HEK293 (cell line): ENCODE measurements around the gene LDB1.
A peak's percentile ranks its signal among the peaks of the same experiment; 100 is the strongest.

Source experiments
- KLF17 ChIP-seq: fragments of 450-650 bp; formaldehyde crosslinking; IDR thresholded peaks from 2 replicates; pipeline ENCODE4 v1.5.1; 2016; ENCODE audit warnings: missing biosample characterization, missing genetic modification characterization
- PRDM1 ChIP-seq: fragments of 450-650 bp; formaldehyde crosslinking; IDR thresholded peaks from 2 replicates; pipeline ENCODE4; 2016; ENCODE audit warnings: missing biosample characterization, missing genetic modification characterization
- SCRT2 ChIP-seq: fragments of 450-650 bp; formaldehyde crosslinking; IDR thresholded peaks from 2 replicates; pipeline ENCODE4 v1.5.1; 2016; ENCODE audit warnings: missing biosample characterization, missing genetic modification characterization
- ZBTB11 ChIP-seq: fragments of 450-650 bp; formaldehyde crosslinking; conservative IDR thresholded peaks from 2 replicates; pipeline ENCODE4 v1.5.1; 2016; ENCODE audit warnings: low read depth, missing biosample characterization, missing genetic modification characterization
- ZBTB48 ChIP-seq: fragments of 450-650 bp; formaldehyde crosslinking; IDR thresholded peaks from 2 replicates; pipeline ENCODE4 v1.5.1; 2016; ENCODE audit warnings: missing biosample characterization, missing genetic modification characterization
- ZBTB6 ChIP-seq: fragments of 450-650 bp; formaldehyde crosslinking; IDR thresholded peaks from 2 replicates; pipeline ENCODE4 v1.5.1; 2017; ENCODE audit warnings: missing biosample characterization, missing genetic modification characterization
- ZFP3 ChIP-seq: fragments of 450-650 bp; formaldehyde crosslinking; IDR thresholded peaks from 2 replicates; pipeline ENCODE4 v1.5.1; 2016; ENCODE audit warnings: low read depth, missing biosample characterization, missing genetic modification characterization
- ZNF274 ChIP-seq, 2 experiments: fragments of 200-500 bp in 1 of 2; fragments of 450-650 bp in 1 of 2; sonication (Bioruptor generic) in 1 of 2; formaldehyde crosslinking in 1 of 2; IDR thresholded peaks; 2 replicates each; pipeline versions ENCODE4 v1.5.1 to v1.6.1; 2014 to 2016; ENCODE audit warnings: borderline replicate concordance in 1 of 2, inconsistent platforms in 1 of 2, low read length in 1 of 2, missing biosample characterization in 1 of 2, missing genetic modification characterization in 1 of 2
- ZNF350 ChIP-seq: fragments of 450-650 bp; formaldehyde crosslinking; IDR thresholded peaks from 2 replicates; pipeline ENCODE4 v1.5.0; 2017; ENCODE audit warnings: missing biosample characterization, mild to moderate bottlenecking, missing genetic modification characterization
- ZNF529 ChIP-seq: fragments of 450-650 bp; formaldehyde crosslinking; IDR thresholded peaks from 2 replicates; pipeline ENCODE4 v1.5.1; 2017; ENCODE audit warnings: missing genetic modification characterization, missing biosample characterization; ENCODE audit not compliant: insufficient replicate concordance
- ZNF544 ChIP-seq: fragments of 450-650 bp; formaldehyde crosslinking; IDR thresholded peaks from 2 replicates; pipeline ENCODE4 v1.5.0; 2017; ENCODE audit warnings: missing biosample characterization, missing genetic modification characterization
- ZNF610 ChIP-seq: fragments of 450-650 bp; formaldehyde crosslinking; IDR thresholded peaks from 2 replicates; pipeline ENCODE4 v1.5.1; 2016; ENCODE audit warnings: missing biosample characterization, missing genetic modification characterization, borderline replicate concordance
- ZNF621 ChIP-seq: fragments of 450-650 bp; formaldehyde crosslinking; IDR thresholded peaks from 2 replicates; pipeline ENCODE4 v1.5.1; 2017; ENCODE audit warnings: missing biosample characterization, missing genetic modification characterization
- ZNF785 ChIP-seq: fragments of 450-650 bp; formaldehyde crosslinking; IDR thresholded peaks from 2 replicates; pipeline ENCODE4 v1.5.1; 2016; ENCODE audit warnings: missing biosample characterization, missing genetic modification characterization
- ZNF791 ChIP-seq: fragments of 450-650 bp; formaldehyde crosslinking; IDR thresholded peaks from 2 replicates; pipeline ENCODE4 v1.5.1; 2016; ENCODE audit warnings: missing biosample characterization, missing genetic modification characterization
- ZSCAN16 ChIP-seq: fragments of 450-650 bp; formaldehyde crosslinking; IDR thresholded peaks from 2 replicates; pipeline ENCODE4 v1.5.1; 2016; ENCODE audit warnings: missing biosample characterization, missing genetic modification characterization
- ZSCAN30 ChIP-seq: fragments of 450-650 bp; IDR thresholded peaks from 2 replicates; pipeline ENCODE4 v1.5.1; 2018; ENCODE audit warnings: missing biosample characterization, mild to moderate bottlenecking, missing genetic modification characterization, moderate library complexity
- TF ChIP-seq, protein P1 (sequence below): fragments of 450-650 bp; formaldehyde crosslinking; IDR thresholded peaks from 2 replicates; pipeline ENCODE4; 2016; ENCODE audit warnings: missing biosample characterization, missing genetic modification characterization
- TF ChIP-seq, protein P2 (sequence below): fragments of 450-650 bp; formaldehyde crosslinking; IDR thresholded peaks from 2 replicates; pipeline ENCODE4 v1.5.1; 2016; ENCODE audit warnings: missing biosample characterization, missing genetic modification characterization
- TF ChIP-seq, protein P3 (sequence below): fragments of 450-650 bp; formaldehyde crosslinking; IDR thresholded peaks from 2 replicates; pipeline ENCODE4 v1.5.1; 2016; ENCODE audit warnings: missing biosample characterization, missing genetic modification characterization, low read depth
- TF ChIP-seq, protein P4 (sequence below): fragments of 450-650 bp; formaldehyde crosslinking; IDR thresholded peaks from 2 replicates; pipeline ENCODE4 v1.5.1; 2016; ENCODE audit warnings: missing biosample characterization, missing genetic modification characterization, borderline replicate concordance
- TF ChIP-seq, protein P5 (sequence below): fragments of 450-650 bp; formaldehyde crosslinking; IDR thresholded peaks from 2 replicates; pipeline ENCODE4 v1.5.1; 2016; ENCODE audit warnings: missing biosample characterization, missing genetic modification characterization

The LDB1 gene

DNA sequence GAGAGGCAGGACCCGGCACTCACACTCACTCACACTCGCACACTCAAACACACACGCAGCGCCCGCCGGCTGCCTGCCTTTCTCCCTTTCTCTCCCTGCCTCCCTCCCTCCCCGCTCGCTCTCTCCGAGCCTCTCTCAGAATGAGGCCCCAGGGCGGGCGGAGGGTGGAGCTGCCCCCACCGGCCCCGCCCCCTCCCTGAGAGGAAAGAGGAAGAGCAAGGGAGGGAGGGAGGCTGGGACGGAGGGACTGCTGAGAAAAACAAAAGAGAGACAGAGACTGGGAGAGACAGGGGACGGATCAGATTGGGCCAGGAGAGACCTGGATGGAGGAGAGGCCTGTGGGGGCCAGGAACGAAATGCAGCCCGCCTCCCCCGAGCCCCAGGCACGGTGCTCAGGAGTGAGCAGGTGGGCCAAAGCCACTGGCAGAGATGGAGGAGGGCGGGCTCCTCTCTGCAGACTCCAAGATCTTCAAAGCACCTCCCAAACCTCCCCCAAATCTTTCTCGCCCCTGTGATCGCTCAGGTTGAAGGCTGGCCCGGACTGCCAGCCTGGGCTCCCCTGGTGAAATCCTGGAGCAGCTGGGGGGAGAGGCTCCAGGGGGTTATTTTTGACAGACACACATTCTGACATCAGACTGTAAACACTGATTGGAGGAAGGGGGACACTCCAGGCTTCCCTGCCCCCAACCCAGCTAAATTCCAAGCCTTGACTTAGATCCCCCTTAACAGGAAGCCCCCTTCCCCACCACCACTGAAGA lies 5.1 kb downstream of the LDB1 start (continued):
- 0 out of 2 replicates have a peak, but pooled peaks have one; percentile 66 for TF ChIP-seq KLF17 (tag by site-specific recombination)
- no peak for TF ChIP-seq ZNF350 (tag by site-specific recombination)
- TF ChIP-seq ZBTB48: peak; percentile 22; the same call in 1 of the 2 replicates
- TF ChIP-seq, protein P1, sequence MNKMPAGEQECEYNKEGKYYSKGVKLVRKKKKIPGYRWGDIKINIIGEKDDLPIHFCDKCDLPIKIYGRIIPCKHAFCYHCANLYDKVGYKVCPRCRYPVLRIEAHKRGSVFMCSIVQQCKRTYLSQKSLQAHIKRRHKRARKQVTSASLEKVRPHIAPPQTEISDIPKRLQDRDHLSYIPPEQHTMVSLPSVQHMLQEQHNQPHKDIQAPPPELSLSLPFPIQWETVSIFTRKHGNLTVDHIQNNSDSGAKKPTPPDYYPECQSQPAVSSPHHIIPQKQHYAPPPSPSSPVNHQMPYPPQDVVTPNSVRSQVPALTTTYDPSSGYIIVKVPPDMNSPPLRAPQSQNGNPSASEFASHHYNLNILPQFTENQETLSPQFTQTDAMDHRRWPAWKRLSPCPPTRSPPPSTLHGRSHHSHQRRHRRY (tag by site-specific recombination): no peak
- TF ChIP-seq, protein P2, sequence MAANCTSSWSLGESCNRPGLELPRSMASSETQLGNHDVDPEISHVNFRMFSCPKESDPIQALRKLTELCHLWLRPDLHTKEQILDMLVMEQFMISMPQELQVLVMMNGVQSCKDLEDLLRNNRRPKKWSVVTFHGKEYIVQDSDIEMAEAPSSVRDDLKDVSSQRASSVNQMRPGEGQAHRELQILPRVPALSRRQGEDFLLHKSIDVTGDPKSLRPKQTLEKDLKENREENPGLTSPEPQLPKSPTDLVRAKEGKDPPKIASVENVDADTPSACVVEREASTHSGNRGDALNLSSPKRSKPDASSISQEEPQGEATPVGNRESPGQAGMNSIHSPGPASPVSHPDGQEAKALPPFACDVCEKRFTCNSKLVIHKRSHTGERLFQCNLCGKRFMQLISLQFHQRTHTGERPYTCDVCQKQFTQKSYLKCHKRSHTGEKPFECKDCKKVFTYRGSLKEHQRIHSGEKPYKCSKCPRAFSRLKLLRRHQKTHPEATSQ (tag by site-specific recombination): no peak
- TF ChIP-seq ZSCAN30: no peak
- no peak for TF ChIP-seq ZFP3
- TF ChIP-seq ZNF274 (IDR thresholded peaks at IDR 0.05; ENCODE audit: low read length): no peak
- TF ChIP-seq ZNF274 (tag by site-specific recombination; IDR thresholded peaks at IDR 0.05; ENCODE audit: borderline replicate concordance): no peak
- TF ChIP-seq, protein P3, sequence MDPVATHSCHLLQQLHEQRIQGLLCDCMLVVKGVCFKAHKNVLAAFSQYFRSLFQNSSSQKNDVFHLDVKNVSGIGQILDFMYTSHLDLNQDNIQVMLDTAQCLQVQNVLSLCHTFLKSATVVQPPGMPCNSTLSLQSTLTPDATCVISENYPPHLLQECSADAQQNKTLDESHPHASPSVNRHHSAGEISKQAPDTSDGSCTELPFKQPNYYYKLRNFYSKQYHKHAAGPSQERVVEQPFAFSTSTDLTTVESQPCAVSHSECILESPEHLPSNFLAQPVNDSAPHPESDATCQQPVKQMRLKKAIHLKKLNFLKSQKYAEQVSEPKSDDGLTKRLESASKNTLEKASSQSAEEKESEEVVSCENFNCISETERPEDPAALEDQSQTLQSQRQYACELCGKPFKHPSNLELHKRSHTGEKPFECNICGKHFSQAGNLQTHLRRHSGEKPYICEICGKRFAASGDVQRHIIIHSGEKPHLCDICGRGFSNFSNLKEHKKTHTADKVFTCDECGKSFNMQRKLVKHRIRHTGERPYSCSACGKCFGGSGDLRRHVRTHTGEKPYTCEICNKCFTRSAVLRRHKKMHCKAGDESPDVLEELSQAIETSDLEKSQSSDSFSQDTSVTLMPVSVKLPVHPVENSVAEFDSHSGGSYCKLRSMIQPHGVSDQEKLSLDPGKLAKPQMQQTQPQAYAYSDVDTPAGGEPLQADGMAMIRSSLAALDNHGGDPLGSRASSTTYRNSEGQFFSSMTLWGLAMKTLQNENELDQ (tag by site-specific recombination): no peak
- peak; percentile 20; the same call in 1 of the 2 replicates for TF ChIP-seq ZBTB11 (tag by site-specific recombination)
- no peak for TF ChIP-seq ZSCAN16
- no peak for TF ChIP-seq ZNF529 (tag by site-specific recombination)
- TF ChIP-seq, protein P4, sequence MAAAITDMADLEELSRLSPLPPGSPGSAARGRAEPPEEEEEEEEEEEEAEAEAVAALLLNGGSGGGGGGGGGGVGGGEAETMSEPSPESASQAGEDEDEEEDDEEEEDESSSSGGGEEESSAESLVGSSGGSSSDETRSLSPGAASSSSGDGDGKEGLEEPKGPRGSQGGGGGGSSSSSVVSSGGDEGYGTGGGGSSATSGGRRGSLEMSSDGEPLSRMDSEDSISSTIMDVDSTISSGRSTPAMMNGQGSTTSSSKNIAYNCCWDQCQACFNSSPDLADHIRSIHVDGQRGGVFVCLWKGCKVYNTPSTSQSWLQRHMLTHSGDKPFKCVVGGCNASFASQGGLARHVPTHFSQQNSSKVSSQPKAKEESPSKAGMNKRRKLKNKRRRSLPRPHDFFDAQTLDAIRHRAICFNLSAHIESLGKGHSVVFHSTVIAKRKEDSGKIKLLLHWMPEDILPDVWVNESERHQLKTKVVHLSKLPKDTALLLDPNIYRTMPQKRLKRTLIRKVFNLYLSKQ: no peak
- TF ChIP-seq SCRT2 (tag by site-specific recombination): no peak
- TF ChIP-seq ZNF785 (tag by site-specific recombination): no peak
- TF ChIP-seq, protein P5, sequence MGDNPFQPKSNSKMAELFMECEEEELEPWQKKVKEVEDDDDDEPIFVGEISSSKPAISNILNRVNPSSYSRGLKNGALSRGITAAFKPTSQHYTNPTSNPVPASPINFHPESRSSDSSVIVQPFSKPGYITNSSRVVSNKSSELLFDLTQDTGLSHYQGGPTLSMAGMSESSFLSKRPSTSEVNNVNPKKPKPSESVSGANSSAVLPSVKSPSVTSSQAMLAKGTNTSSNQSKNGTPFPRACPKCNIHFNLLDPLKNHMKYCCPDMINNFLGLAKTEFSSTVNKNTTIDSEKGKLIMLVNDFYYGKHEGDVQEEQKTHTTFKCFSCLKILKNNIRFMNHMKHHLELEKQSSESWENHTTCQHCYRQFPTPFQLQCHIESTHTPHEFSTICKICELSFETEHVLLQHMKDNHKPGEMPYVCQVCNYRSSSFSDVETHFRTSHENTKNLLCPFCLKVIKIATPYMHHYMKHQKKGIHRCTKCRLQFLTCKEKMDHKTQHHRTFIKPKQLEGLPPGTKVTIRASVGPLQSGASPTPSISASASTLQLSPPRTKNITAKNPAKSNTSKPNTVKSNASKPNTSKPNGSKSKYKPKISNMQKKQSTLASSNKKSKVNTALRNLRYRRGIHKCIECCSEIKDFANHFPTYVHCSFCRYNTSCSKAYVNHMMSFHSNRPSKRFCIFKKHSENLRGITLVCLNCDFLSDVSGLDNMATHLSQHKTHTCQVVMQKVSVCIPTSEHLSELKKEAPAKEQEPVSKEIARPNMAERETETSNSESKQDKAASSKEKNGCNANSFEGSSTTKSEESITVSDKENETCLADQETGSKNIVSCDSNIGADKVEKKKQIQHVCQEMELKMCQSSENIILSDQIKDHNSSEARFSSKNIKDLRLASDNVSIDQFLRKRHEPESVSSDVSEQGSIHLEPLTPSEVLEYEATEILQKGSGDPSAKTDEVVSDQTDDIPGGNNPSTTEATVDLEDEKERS: no peak
- no peak for TF ChIP-seq ZNF621 (tag by site-specific recombination)
- no peak for TF ChIP-seq ZNF544 (tag by site-specific recombination)
- no peak for TF ChIP-seq ZNF791
- no peak for TF ChIP-seq ZNF610 (tag by site-specific recombination)
- no peak for TF ChIP-seq ZBTB6 (tag by site-specific recombination)
- TF ChIP-seq PRDM1 (tag by site-specific recombination): peak; percentile 98
